CD4-positive, alpha-beta T cell treated with Interleukin-21 for 1 hour (primary cell): ENCODE data around the gene CAB39.

Source experiments
- DNase-seq: peaks from one replicate; pipeline ENCODE4 v3.0.0-alpha.2; 2020

Gene CAB39

DNA sequence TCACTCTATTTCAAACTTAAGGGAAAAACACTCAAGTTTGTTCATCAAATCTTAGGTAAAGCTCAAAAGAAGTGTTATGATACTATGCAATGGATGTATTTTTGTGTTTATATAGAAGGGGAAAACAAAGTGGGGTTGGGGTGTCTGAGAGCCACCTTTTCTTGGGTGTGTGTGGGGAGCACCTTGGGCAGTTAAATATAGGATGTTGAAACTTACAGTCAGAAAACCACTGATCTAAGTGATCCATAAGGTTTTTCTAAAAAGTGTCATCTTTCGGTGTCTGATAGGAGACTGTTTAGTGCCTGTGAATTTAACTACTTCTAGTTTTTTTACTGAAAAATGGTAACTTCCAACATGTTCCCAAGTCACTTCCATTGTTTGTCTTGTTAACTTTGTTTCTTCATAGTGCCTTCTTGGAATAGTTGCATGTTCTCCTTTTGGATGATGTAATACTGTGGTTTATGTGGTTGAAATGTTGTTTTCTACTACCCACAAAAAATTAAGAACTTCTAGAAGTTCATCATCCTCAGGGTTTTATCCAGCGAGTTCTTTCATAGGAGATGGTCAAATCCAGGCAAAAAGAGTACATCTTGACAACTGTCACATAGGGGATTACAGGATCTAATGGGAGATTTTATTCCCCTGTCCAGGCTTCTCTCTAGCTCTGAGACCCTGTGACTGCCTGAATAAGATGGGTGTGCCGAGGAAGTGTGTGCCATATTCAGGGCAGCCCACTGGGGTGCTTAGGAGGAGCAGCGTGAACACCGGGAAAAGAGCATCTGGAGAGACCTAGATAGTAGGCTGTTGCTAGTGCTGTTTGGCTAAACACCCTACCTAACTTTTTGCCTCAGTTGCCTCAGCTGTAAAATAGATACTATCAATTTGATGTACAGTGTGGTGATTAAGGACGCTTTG lies 46.2 kb downstream of the CAB39 start:
- DNase-seq: no peak

GRCh38 chr2:230759481-230760167 lies 47.0 kb downstream of the CAB39 start:
- DNase-seq: no peak

DNA sequence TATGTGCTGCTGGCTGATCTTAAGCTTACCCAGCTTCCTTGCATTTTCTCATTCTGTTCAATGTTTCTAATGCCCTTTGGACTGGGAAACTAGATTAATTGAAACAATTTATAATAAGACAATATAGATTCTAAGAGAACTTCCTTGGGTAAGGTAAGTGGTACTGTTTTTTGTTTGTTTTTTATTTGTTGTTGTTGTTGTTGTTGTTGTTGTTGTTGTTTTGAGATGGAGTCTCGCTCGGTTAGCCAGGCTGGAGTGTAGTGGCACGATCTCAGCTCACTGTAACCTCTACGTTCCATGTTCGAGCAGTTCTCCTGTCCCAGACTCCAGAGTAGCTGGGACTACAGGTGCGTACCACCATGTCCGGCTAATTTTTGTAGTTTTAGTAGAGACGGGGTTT lies 49.1 kb downstream of the CAB39 start:
- DNase-seq: no peak

DNA sequence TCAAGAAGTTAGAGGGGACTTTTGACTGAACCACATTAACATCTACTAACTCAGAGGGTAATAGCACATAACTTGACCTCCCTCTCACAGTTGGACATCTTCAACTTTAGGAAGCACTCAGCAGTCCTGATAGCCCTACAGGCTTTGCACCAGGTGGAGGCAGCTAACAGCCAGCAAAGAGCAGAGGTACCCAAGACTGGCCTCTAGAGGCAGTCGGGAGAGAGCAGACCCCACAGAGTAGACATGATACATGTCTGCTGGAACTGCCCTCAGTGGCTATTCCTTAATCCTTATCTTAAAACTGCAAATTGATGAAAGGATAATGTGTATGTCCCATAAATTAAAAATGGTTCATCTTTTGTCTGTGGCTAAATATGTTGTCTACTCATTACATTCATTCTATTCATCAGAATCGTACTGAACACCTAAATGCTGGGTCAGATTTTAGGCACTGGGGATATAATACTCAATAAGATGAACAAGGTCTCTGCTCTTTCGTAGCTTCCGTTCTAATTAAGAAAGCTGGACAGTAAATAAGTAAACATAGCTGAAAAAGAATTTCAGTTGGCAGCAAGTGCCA lies 49.8 kb downstream of the CAB39 start:
- DNase-seq: peak; percentile 32

- DNase-seq: no peak
Observed at GRCh38 chr2:230764346-230764745, 51.7 kb downstream of the CAB39 start.

- DNase-seq: no peak
Observed at GRCh38 chr2:230765611-230766300, 53.1 kb downstream of the CAB39 start.

GRCh38 chr2:230767862-230768388 lies 55.3 kb downstream of the CAB39 start:
- DNase-seq: no peak

DNA sequence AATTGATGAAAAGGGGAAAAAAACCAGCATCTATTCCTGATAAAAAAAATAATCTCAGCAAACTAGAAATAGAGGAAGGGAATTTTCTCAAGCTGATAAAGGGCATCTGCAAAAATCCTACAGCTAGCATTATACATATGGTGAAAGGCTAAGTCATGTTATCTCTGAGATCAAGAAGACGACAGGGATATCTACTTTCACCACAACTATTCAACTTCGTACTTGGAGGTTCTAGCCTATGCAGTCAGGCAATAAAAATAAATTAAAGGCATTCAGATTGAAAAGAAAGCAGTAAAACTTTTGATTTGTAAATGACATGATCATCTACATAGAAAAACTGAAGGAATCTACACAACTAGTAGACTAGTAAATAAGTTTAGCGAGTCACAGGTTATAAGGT lies 58.2 kb downstream of the CAB39 start:
- no peak for DNase-seq

DNA sequence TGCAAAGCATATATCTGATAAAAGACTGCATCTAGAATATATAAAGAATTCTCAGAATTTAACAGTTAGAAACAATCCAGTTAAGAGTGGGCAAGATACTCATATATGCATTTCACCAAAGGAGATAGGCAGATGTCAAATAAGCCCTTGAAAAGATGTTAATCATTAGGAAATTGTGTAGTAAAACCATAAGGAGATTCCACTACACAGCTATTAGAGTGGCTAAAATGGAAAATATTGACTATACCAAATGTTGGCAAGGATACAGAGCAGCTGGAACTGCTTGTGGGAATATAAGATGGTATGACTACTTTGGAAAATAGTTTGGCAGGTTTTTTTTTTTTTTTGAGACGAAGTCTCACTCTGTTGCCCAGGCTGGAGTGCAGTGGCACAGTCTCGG lies 59.5 kb downstream of the CAB39 start:
- DNase-seq: no peak

- peak; percentile 46 for DNase-seq
Observed at GRCh38 chr2:230773039-230773773, 60.6 kb downstream of the CAB39 start.

- DNase-seq: no peak
Observed at GRCh38 chr2:230774348-230774951, 61.8 kb downstream of the CAB39 start.

DNA sequence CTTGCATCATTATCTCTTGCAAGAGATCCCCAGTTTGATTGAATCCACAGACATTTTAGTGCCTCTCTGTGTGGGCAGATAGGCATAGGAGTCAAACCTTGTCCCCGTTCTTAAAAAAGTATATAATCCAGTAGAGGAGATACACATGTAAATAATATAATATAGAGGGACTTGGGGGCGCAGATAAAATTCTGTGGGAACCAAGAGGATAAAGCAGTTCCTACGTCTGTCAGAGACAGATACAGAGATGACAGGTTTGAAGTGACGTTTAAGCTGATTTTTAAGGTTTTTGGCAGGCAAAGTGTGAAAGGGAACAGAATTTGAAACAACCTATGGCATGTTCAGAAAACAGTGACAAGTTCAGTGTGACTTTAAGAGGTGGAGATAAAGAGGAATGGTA lies 63.1 kb downstream of the CAB39 start:
- no peak for DNase-seq

- DNase-seq: no peak
Observed at GRCh38 chr2:230777721-230778120, 65.1 kb downstream of the CAB39 start.

DNA sequence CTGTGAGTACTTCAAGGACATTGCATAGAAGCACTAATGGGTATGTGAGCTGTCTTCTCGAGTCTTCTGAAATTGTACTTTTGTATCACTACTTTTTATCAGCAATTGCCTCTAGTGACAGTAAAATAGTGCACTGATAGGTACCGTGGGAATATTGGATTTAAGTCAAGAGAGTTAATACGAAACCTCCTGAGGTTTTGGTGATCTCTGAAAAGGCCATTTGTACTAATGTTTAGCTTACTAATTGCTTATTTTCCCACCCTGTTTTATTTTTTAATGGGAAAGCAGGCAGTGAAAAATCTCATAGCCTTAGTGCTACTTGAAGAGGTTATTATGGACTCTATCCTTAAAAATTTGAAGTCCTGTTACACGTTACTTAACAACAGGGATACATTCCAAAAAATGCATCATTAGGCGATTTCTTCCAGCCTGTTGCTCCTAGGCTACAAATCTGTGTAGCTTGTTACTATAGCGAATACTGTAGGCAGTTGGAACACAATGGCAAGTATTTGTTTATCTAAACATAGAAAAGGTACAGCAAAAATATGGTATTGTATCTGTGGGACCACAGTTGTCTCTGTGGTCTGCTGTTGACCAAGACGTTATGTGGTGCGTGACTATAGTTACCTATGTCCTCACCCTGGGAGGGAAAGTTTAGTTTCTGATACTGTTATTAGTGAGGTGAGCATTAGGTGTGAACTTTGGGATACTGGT lies 65.9 kb downstream of the CAB39 start:
- no peak for DNase-seq

- DNase-seq: peak; percentile 31
Observed at GRCh38 chr2:230779126-230779525, 66.5 kb downstream of the CAB39 start.

GRCh38 chr2:230779607-230780006 lies 67.0 kb downstream of the CAB39 start:
- no peak for DNase-seq

DNA sequence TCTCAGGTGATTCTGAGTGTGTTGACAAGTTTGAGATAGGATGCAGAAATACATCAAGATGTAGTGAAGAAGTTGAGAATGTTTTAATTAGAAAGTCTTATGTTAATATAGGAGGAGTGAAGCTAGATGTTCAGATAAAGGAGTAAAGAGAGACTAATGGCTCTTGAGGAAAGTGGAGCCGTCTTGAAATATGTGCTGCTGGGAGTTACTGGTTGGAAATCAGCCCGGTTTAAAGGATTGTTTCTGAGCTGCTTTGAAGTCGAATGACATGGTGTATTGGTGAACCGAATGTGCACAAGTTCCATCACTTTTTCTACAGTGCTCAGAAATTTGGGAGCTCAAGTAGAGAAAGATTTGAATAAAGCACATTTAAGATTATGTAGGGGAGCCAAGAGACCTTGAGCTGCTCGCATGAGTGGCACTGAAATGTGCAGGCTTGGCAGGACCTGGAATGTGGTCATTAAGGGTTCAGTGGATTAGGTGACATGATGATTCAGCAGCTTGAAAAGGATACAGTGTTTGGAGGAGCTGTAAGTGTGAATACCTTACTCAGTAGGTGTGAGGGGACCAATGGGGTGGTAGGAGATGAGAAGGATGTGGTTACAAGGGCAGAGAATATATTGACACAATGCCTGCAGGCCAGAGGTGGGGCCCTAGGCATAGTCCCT lies 68.6 kb downstream of the CAB39 start:
- peak; percentile 64 for DNase-seq

DNA sequence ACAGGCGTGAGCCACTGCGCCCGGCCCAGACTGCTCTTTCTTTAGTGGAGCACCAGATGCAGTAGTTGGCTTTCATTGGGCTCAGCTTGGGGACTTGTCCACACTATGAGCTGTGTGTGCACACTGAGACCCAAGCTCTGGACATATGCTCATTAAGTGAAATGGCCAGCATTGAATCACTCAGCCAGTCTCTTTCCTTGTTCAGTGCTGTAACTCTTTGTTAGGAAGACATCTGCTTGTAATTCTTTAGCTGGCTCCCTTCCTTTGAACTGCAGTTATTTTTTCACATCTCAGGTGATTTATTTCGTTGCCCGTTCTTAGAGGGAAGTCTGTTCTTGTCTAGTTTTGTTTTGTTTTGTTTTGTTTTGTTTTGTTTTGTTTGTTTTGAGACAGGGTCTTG lies 70.5 kb downstream of the CAB39 start:
- DNase-seq: no peak

GRCh38 chr2:230784795-230785194 lies 72.2 kb downstream of the CAB39 start:
- DNase-seq: no peak

- no peak for DNase-seq
Observed at GRCh38 chr2:230785346-230785745, 72.7 kb downstream of the CAB39 start.

GRCh38 chr2:230787101-230787500 lies 74.5 kb downstream of the CAB39 start:
- no peak for DNase-seq
